AG04450 (cell line): ENCODE data around the gene LCE2B. TPM values are rescaled to one million over a fixed set of nuclear protein-coding genes. Genes with fewer than 3 reads are reported as not detected.

Source experiments
- CTCF ChIA-PET: fragments of 300-600, 350-600 bp; formaldehyde crosslinking; extraction: SDS; loops from one replicate; lab custom pipeline; 2022; ENCODE audit warnings: antibody characterized with exemption, inconsistent platforms; lab: Charles Lee
- POLR2A ChIA-PET: fragments of 350-600 bp; formaldehyde crosslinking; extraction: SDS; loops from one replicate; lab custom pipeline; 2021; ENCODE audit warnings: antibody characterized with exemption, inconsistent platforms; lab: Yijun Ruan, JAX
- DNase-seq: peaks from one replicate; pipeline ENCODE4 v3.0.0-alpha.2; 2011; ENCODE audit warnings: low read depth, low spot score
- H3K27ac ChIP-seq: one replicate; pipeline ENCODE4 v1.5.1; 2012; ENCODE audit warnings: low read depth, low read length, control low read depth
- H3K27me3 ChIP-seq: one replicate; pipeline ENCODE4 v1.6.0; 2012; ENCODE audit warnings: low read length; ENCODE audit not compliant: control insufficient read depth, insufficient read depth
- H3K4me3 ChIP-seq: 2 replicates; pipeline ENCODE4 v1.5.1; 2011; ENCODE audit warnings: mild to moderate bottlenecking, low read depth, low read length, control low read depth
- H3K9me3 ChIP-seq: 2 replicates; pipeline ENCODE4 v1.5.1; 2012; ENCODE audit warnings: low read length; ENCODE audit not compliant: control insufficient read depth, insufficient read depth
- polyA plus RNA-seq: library from polyadenylated mRNA; depleted of rRNA; stranded (reverse); fragments of >200 nt; gene quantifications from 2 replicates; pipeline ENCODE4 v1.2.3, GENCODE V29; 2011
- TF ChIP-seq, protein P1 (sequence below): IDR thresholded peaks from 2 replicates; pipeline ENCODE4 v1.5.1; 2011; ENCODE audit warnings: low read depth, low read length, control low read depth, inconsistent platforms

The LCE2B gene
- polyA plus RNA-seq, 1 experiment = not detected

DNA sequence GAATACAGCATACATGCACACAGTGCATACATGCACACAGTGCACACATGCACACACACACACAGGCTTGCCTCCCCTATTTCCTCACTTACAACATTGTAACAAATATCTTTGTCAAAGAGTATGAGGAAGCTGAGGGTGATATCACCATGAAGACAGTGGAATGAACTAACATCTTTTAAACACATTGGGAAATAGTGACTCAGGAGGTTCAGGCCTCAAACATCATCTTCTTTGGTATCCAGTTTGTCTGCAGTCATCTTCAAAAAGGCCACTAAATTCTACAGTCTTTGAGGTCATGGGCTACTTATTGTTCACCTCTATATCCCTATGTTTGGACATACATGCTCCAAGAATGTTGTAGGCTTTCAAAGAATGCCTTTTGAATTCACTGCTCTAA is 2.1 kb upstream of the LCE2B start:
- Histone ChIP-seq H3K9me3 (peaks cover 11% of the 10 kb centered on the region), H3K27me3 (no peaks in the 10 kb centered on the region), H3K4me3 (no peak overlapping the region), H3K27ac (no peak overlapping the region)
- ChIA-PET POLR2A (no interaction called here), CTCF (no interaction called here)
- no peak for DNase-seq
- TF ChIP-seq, protein P1, sequence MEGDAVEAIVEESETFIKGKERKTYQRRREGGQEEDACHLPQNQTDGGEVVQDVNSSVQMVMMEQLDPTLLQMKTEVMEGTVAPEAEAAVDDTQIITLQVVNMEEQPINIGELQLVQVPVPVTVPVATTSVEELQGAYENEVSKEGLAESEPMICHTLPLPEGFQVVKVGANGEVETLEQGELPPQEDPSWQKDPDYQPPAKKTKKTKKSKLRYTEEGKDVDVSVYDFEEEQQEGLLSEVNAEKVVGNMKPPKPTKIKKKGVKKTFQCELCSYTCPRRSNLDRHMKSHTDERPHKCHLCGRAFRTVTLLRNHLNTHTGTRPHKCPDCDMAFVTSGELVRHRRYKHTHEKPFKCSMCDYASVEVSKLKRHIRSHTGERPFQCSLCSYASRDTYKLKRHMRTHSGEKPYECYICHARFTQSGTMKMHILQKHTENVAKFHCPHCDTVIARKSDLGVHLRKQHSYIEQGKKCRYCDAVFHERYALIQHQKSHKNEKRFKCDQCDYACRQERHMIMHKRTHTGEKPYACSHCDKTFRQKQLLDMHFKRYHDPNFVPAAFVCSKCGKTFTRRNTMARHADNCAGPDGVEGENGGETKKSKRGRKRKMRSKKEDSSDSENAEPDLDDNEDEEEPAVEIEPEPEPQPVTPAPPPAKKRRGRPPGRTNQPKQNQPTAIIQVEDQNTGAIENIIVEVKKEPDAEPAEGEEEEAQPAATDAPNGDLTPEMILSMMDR = no peak

DNA sequence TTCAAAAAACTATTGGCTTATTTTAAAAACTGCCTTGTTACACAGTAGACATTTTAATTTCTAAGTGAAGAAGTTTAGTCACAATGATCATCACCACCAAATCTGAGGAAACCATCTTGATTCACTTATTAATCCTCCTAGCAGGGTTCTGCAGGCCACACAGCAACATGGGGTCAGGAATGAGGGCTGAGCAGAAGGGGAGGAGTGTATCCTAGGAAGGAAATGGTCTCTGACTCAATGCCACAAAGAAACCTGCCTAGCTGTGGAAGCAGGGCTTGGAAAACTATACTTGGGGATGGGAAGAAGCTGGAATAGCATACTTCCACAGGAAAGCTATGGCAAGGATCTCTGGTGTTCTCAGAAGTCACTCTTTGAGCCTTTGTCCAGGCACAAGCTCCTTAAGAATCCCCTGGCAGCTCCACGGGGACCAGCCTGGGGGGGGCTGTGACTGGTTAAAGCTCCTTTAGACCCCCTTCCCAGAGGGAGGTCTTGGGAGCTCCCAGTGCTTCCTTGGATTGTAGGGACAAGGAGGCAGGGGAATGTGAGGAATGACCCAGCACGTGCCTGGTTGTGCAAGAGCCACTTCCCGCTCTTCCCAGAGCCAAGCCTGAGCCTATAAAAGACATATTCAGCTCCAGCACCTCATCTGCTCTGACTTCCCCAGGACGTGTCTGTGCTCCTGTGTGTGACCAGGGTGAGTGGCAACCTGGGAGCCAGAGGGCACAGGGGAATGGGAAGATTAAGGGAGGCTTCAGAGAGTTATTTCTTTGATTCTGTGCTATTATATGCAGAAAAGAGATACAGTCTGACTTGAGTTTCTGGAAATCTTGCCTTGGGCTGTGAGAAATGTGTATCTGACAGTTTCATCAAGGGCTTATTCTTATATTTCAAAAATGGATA is 12.0 kb downstream of the LCE2B start, which contains the start of gene LCE2A:
TSS of gene LCE2A (plus strand) at position 645 of the 900 bp plus-strand sequence. CDS start 557 bp downstream, outside the sequence.
- POLR2A ChIA-PET = no interaction called here
- no peak within 1 kb of the TSS for H3K27ac ChIP-seq

DNA sequence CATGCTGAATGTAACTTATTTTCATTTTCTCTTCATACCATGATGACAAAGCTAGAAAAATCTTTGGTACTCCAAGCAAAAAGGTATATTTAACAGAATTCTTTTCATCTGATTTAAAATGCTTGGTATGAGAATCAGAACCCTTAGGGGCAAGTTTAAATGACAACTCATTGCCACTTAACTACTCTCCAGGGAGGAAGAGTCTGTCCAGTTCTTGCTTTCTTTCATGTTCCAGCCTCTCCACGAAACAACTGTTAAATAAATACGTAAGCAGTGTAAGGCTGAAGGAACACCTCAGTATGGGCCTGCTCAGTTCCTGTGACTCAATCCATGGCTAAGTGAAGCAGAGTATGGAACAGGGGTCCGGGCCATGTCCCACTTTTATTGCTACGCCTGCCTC is 13.8 kb downstream of the LCE2B start:
- DNase-seq = no peak
- CTCF ChIA-PET = no interaction called here
- Histone ChIP-seq H3K4me3 (no peak overlapping the region), H3K27ac (no peak overlapping the region), H3K9me3 (peaks cover 8% of the 10 kb centered on the region), H3K27me3 (no peaks in the 10 kb centered on the region)
- POLR2A ChIA-PET = no interaction called here
- TF ChIP-seq, protein P1 = no peak

More for the DNA sequence above, 12.0 kb downstream of the LCE2B start, which contains the start of gene LCE2A:
- CTCF ChIA-PET = no interaction called here
- no peaks in the 10 kb centered on the region for H3K27me3 ChIP-seq
- no peak within 1 kb of the TSS for H3K4me3 ChIP-seq
- TF ChIP-seq, protein P1 = no peak
- H3K9me3 ChIP-seq = peaks cover 8% of the 10 kb centered on the region
- DNase-seq = no peak

DNA sequence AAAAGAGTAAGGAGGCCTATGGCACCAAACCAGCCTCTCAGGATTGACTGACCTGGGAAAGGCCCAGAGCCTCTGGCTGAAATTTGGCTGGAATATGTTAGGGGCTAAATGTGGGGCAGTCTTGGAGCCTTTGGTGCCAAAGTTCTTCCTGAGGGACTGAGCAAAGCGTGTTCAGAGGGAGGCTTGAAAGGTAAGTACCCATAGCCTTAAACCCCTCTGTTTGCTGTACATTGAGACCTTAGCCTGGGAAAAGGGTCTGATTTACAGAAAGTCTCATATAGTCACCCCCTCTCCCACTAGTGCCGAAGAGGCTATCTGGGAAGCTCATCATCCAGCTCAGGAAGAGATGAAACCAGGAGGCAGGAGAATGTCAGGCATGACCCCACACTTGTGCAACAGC is 21.9 kb downstream of the LCE2B start, which contains the start of gene LCE4A:
TSS of gene LCE4A (plus strand) at position 301 of the 400 bp plus-strand sequence. CDS start 916 bp downstream, outside the sequence.
- Histone ChIP-seq H3K9me3 (peaks cover 10% of the 10 kb centered on the region), H3K27ac (no peak within 1 kb of the TSS), H3K27me3 (no peaks in the 10 kb centered on the region), H3K4me3 (no peak within 1 kb of the TSS)
- TF ChIP-seq, protein P1 = no peak
- DNase-seq = no peak
- POLR2A ChIA-PET = no interaction called here
- CTCF ChIA-PET = no interaction called here

DNA sequence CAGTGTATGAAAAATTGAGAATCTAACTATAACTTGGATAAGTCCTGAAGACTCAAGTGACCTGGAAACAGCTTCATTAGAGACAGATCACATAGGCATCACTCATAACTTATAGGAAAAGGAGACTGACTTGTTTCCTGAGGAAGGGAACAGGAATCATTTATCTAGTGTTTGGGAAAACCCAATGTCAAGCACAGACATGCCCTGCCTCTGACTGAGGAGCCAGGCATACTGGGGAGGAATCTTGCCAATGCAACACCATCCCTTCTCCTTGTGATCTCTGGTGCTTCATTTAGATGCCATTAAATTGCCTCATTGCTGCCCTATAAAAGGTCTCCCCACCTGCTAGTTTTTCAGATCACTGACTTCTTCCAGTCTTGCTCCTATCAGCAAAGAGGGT is 32.3 kb downstream of the LCE2B start:
- Histone ChIP-seq H3K27me3 (no peaks in the 10 kb centered on the region), H3K4me3 (no peak overlapping the region), H3K9me3 (peaks cover 13% of the 10 kb centered on the region), H3K27ac (no peak overlapping the region)
- TF ChIP-seq, protein P1 = no peak
- DNase-seq = no peak
- ChIA-PET CTCF (no interaction called here), POLR2A (no interaction called here)
